A204.1 (cell line): ENCODE measurements around the gene SLC12A7.

Source experiments
- FAIRE-seq: peaks from 2 replicates; lab custom pipeline; 2012; peaks lifted over from hg19 to GRCh38; lab: Jason Lieb, UNC

SLC12A7 gene

DNA sequence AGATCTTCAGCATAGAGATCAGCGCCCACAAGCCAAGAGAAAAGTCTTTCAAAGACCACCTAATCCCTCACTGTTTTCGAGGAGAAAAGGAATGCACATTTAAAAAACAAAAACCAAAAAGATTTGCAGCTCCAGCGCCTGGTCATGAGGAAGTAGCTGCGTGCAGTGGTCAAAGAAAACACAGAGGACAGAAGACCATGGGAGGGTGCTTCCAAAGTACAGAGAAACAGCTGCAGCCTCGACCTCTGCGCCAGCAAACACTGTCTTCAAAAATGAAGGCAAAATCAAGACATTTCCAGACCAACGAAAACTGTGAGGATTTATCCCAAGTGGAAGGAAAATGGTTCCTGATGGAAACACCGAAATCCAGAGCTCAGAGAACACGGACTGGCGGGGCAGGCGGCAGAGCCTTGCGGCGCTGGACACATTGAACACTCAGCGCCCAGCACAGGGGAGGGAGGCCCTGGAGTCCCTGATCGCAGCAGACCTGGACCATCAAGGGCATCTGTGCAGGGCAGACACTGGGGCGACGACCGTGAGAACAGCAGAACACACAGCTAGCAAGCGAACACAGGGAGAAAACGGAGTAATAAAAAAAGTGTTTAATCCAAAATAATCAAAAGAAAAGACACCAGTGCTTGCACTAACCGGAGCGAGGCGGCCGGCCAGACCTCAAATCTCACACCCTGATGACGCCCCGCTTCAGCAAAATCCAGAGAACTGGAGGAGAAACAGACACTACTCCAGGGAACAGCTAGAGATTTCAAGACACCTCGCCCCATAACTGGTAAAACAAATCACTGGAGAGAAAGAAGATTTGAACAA is 12.6 kb upstream of the SLC12A7 start:
- FAIRE-seq: no peak

DNA sequence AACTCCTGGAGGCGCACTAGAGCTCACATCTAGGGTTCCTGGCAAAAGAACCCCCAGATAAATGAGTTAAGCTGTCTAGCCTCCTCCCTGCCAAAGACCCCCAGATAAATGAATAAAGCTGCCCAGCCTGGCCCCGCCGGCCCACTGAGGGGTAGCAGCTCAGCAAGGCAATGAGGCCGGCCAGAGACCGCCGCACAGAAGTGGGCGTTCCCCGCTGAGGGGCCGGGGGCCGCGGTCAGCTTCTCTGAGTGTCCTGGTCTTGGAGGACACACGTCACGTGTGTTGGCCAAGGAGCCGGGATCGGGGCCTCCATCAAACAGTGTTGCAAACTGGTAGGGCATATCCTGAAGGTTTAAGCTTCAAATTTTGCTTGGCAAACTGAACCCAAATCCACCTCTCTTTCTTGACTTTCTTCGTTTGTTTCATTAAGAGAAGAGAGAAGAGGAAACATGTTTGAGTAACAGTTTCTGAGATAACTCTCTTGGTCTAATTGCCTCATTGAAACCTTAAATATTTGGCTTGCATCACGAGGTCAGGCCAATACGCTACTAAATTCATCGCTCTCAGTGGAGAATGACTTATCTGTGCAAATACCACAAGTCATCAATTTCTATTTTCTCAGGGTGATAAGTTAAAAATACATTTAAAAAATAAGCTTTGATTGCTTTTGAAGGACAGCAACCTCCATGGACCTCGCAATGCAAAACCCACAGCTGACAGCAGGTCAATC is 11.7 kb upstream of the SLC12A7 start:
- no peak for FAIRE-seq

DNA sequence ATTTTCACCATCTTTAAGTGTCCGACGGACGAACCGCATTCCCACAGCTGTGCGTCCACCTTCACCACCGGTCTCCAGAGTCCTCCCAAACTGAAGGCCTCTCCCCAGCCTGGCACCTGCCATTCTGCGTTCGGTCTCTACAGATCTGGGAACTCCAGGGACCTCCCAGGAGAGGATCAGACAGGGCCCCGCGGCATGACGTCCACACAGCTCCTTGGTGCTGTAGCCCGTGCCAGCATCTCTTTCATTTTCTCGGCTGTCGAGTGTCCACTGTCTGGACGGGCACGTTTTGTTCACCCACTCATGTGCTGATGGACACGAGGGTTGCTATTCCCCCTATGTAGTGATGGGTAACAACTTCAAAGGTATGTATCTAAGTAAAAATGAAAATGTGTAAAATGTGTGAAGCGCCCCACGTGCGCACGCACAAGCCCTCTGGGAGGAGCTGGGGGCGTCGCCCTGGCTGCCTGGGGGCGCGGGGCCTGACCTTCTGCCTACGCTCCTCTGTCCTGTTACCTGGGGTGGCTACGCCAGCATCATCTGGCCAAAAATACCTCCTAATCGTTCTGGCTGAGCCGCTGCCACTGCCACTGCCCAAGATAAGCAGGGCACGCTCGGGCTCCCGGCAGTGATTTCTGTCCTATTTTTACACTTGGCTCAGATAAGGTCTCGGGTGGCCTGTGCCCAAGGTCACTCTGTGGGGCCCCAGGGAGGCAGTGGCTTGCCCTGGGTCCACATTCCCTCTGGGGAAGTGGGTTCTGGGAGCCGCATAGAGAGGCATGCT is 10.8 kb upstream of the SLC12A7 start:
- no peak for FAIRE-seq

DNA sequence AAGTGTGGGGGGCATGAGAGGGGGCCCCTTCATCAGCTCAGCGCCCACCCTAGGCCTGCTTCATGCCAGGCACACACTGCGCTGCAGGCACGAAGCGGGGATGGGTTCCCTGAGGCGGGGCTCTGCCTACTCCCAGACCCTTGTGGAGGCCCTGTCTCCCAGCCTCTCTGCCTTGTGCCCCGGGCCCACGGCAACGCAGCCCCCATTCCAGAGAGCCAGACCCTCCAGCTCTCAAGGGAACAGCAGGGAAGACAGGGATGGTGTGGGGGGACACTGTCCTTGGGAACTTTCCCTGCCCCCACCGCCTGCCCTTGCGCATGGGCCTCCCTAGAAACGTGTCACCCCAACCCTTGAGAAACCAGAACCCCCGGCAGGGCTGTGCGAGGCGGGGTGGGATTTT is 10.0 kb upstream of the SLC12A7 start:
- no peak for FAIRE-seq

DNA sequence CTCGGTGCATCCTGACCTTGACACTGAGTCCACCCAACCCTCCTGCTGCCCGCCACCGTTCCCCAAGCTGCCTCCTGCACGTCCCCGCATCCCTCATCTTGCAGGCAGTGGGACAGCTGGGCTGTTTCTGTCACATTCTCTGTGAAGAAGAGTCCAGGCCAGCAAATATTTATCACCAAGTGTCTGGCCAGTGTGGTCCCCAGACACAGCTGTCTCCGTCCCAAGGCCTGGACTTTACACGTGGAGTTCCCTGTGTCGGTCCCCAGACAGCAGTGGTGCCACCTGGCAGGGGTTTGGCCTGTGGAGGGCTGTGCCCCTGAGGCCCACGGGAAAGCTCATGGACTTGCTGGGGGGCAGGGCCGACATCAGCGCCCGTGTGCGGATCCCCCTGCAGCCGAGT is 9.2 kb upstream of the SLC12A7 start:
- no peak for FAIRE-seq

DNA sequence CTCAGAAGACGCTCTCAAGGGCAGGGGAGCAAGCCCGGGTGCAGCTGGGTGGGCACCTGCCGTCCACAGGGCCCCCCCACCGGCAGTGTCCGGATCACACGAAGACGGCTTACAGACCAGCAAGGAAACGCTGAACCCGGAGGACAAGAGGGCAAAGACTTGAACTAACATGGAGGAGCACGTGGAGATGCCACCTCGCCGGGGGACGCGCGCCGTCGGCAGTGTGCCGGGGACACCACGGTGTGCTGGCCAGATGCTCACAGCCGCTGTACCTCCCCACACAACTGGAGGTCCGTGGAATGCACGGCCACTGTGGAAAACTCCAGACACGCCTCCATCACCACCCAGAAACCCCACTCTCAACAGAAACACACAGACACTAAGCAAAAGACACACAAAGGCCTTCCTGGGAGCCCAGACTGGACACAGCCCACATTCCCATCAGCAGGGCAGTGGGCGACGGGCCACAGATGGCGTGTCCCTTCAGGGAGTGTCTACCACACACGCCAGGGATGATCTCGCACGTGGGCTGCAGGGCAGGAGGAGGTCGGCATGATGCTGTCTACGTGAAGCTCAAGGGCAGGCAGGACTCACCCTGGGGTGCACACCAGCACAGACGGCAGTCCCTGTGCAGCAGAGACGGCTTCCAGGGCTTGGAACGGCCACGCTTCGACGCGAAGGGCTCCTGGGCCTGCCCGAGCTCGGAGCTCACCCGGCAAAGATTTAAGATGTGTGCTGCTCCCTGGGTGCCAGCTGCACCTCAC is 8.6 kb upstream of the SLC12A7 start:
- FAIRE-seq: no peak

DNA sequence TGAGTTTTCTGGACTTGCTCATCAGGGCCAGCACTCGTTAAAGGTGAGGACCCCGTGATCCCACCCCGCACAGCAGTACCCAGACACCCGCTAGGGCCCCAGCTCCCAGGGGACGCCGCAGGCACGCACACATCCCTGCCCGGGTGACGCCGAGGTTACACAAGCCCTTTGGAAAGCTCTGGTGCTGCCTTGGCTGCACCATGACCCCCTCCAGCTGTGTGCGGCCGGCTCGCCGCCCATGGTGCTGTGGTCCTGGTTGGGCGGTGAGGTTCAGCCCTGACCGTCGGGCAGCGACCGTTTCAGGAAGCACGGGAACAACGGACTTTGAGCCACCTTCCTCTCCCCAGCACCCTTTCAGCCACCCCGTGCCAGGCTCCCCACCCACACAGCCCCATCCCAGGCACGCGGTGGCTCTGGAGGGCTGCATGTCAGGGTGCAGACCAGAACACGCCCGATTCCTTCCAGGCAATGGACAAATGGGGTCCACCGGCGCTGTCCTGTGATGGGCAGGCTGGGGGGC is 7.5 kb upstream of the SLC12A7 start:
- no peak for FAIRE-seq

DNA sequence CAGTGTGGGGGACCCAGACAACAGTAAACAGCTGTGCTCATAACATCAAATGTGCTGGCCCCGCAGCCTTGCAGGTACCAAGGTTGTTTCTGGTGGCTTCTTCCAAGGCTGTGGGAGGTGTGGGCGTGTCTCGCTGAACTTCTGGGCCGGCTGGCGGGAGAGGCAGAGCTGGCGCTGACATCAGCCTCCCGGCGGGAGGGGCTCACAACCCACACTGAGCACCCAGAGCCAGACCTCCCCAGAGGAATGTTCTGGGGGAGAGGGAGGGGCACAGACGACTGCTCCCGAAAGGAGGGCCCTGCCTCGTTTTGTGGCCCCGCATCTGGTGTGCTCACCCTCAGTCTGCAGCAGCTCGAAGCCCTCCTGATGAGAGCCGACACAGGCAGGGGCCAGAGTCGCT is 6.9 kb upstream of the SLC12A7 start:
- no peak for FAIRE-seq

DNA sequence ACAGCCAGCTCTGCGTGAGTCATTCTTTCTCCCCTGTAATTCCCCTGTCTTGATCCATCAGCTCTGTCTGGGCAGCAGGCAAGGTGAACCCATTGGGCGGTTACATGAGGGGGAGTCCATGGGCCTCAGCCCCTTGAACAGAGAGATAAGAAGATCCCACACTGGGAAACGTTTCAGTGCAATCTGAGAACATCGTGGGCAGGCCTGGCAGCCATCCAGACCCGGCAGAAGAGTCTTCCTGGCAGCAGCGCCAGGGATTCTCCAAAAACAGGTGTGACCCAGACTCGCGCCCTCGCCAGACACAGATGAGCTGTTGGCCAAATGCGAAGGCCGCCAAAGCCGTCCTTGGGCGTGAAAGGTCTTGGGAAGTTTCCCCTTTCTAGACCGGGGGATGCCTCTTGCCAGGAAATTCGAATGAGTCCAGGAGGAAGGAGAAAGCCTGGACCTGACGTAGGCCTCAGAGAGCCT is 6.4 kb upstream of the SLC12A7 start:
- FAIRE-seq: no peak

DNA sequence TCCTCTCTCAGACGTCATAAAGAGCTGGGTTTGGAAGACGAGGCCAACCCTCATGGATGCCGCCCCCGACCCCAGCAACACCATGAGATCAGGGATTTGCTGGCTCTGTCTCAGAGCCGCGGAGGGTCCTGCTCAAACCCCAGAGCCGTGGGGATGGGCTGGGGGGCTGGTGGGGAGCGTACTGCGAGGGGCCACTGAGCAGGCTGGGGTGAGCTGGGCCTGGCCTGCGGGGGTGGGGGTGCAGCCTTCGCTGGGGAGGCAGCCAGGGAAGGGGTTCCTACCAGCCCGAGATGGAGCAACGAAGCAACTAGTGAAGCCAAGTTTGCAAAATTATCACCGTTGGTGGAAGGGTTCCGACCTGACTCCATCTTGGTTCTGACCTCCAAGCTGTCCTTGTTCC is 5.1 kb upstream of the SLC12A7 start:
- FAIRE-seq: no peak

DNA sequence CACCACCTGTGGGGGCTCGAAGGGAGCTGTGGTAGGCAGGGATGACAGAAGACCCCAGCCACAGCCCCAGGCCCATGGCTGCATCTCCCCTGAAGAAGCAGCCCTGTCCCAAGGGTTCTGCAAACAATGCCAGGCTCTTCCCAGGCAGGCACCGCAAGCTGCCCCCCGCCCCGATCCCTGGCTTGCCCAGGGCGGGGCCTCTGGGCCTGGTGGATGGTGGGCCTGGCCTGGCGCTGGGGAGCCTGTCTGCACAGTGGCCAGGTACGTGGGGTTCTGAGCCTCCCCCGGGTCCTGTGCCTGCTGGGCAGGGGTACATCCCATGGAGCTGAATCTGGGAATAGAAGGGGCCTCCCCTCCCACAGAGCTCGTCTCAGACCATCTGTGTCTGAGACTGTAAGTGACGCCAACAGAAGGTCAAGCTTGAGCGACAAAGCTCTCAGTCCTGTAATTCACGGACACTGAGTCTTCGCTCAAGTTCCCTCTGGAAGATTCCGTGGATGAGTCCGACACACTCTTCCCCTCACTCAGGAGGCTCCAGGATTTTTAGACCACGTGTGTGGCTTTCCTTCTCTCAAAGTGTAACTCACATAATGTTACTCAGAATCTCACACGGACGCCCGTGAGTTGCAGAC is 4.4 kb upstream of the SLC12A7 start:
- FAIRE-seq: no peak

DNA sequence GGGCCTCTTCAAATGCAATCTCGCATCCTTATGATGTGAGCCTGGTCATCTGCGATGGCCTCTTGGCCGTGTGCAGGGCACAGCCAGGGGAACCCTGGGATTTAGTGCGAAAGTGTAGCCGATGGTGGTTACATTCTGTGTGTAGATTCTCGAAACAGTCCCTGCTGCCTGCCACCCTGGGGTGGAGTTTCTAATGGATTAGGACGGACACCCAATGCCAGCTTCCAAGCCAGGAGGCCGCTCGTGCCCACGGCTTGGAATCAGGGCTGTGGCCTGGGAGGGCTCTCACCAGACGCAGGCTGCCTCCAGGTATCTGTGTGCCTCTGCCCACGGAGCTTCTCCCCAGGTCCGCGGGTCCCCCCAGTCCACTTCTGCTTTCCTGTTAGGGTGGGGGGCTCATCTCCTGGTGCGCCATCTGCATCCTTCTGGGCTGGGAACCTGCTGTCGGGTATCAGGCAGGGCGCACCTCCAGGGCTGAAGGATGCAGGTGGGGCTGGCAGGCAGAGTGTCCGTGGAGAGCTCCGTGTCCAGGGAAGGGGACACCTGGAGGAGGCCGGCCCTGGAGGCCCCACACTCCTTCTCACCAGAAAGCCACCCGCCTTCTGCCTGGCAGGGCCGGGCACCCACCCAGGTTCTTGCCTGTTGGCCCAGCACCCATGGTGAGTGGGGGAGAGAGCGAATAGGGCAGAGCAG is 3.4 kb upstream of the SLC12A7 start:
- FAIRE-seq: no peak

DNA sequence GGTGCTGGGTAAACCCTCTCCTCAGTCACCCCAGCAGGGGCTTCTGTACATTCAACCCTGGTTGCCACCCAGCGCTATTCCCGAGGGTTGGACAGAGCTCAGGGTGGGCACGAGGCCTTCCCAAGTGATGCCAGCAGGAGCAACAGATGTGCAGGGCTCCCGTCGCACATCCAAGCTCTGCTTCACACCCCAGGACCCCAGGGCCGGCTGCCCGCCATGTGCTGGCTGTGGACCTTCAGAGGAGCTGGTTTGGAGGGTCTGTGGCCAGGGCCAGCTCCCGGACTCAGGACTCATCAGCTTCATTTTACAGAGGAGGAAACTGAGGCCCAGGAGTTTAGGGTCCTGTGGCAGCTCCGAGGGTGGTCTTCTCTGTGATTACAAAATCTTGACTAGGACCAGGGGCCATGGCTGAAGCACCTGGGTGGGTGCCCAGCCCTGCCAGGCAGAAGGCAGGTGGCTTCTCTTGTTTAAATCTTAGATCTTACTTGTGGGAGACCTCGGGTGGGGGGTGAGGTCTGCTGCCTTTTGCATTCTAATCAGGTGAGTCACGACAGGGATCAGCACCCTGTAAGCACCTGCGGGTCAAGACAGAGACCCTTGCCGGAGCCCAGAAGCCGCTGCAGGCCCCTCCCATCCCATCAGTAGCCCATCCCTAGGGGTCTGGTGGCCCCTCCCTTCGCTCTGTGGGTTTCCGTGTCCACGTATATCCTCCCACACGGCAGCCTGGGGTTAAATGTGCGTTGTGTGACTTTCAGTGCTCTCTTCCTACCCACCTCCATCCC is 2.1 kb upstream of the SLC12A7 start:
- FAIRE-seq: no peak

DNA sequence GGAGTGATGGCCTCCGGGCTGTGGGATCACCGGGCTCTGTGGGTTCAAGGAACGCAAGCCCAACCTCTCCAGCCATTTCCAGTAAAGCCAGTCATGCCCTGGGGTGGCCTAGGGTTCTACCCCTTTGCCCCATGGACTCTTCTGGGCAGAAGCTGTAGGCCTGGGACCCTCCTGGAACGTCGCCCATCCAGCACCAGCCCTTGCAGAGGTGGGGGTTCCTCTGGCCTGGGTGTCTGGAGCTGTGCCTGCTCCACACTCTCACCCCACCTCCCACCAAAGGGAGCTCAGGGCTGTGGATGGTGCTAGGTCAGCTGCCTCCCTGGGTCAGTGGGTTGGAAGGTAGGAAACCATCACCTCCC is 1.4 kb upstream of the SLC12A7 start:
- FAIRE-seq: no peak

DNA sequence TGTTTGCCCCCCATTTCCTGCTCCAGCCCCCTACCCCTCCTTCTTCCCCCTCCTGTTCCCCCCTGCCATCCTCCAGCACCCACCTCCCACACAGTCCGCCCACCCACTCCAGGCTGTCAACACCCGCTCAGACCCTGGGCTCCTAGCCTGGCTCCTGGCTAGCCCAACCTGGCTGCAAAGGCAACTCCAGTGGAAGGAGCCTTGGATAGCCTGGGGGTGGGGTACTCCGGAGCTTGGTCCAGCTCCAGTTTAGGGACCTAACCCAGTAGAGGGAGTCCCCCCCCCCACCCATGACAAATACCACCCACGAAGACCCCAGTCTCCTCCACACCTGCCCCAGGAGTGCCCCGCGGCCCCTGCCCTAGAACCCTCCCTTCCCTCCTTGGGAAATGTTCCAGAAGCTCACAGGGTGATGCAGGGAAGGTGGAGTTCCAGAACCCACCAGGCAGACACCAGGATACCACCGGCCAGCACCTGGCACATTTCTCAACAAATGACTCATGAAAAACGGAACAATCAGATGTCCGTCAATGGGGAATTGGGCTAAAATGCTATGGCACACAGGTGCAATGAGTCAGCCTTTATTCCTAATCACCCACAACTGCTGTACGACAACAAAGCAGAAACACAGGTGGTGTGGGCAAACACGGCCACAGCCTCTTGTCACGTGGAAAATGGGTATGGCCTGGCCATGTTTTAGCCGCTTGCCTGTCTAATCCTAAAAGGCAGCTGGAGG is 901 bp upstream of the SLC12A7 start:
- FAIRE-seq: no peak

DNA sequence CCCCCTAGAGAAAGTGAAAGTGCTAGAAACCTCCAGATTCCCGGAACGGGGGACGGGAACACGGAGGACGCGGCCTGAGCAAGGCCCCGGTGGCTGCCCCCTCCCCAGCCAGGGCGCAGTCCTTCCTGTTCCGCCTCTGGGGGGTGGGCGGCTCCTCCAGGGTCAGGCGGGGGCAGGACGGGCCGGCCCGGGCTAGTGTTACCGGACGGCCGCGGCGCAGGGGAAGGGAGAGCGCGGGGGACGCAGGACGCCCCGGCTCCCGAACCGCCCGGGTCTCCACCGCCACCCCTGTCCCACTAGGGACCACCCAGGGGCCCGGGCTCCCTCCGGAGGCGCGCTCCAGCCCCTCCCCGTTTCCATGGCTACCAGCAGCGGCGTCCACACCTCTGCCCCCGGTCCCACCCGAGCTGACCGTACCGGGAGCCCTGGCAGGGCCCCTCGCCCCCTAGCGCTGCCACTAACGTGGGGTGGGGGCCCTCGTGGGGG is 579 bp downstream of the SLC12A7 start:
- no peak for FAIRE-seq

DNA sequence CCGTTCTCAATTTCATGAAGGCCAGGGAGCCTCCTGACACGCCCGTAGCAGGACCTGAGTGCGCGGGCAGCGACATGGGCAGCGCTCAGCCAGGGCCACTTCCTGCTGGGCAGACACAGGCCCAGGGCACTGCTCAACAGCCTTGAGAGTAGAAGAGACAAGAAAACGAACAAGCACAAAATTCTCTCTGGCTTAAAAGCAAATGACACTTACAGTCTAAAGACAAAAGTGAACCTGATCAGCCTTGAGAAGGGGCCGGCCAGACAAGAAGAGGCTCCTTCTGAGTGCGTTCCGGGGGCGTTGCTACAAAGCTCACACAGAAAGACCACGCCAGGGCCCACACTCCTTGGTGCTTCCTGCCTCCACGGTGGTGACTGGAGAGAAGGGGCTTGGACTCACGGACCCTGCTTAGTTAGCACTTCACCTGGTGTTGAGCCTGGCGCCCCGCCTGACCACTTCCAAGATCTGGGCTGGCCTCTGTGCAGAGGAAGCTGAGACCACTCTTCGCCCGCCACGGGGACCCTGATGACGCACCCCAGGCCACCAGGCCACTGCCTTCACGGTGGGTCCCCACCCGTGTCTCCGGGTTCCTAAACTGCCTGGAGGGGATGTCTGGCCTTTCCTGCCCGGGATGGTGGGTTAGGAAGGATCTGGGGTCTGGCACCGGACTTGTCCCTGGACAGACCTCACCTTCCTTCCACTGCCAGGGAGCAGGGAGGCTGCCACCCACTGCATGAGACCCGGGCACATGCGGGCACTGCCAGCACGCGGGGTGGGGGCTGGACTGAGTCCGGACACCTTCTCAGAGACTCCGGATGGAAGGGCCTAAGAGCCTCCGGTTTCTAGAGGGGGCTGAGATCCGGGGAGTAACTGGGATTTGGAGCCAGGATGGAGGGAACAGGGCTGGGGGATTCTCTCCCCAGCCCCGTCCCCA is 1.3 kb downstream of the SLC12A7 start:
- FAIRE-seq: no peak
